K562 treated with DMSO at 1 percent for 48 hours (cell line): ENCODE measurements around the gene RNF125. TPM values are rescaled to one million over a fixed set of nuclear protein-coding genes. Genes with fewer than 3 reads are reported as not detected.

Experiments used
- total RNA-seq: library from RNA; unstranded; fragments of 300-600 nt; gene quantifications from 2 replicates; pipeline ENCODE4 v1.2.3, GENCODE V29; 2022; ENCODE audit warnings: low replicate concordance; ENCODE audit errors: extremely low read depth

Gene RNF125
- total RNA-seq: not detected in 2 replicates

DNA sequence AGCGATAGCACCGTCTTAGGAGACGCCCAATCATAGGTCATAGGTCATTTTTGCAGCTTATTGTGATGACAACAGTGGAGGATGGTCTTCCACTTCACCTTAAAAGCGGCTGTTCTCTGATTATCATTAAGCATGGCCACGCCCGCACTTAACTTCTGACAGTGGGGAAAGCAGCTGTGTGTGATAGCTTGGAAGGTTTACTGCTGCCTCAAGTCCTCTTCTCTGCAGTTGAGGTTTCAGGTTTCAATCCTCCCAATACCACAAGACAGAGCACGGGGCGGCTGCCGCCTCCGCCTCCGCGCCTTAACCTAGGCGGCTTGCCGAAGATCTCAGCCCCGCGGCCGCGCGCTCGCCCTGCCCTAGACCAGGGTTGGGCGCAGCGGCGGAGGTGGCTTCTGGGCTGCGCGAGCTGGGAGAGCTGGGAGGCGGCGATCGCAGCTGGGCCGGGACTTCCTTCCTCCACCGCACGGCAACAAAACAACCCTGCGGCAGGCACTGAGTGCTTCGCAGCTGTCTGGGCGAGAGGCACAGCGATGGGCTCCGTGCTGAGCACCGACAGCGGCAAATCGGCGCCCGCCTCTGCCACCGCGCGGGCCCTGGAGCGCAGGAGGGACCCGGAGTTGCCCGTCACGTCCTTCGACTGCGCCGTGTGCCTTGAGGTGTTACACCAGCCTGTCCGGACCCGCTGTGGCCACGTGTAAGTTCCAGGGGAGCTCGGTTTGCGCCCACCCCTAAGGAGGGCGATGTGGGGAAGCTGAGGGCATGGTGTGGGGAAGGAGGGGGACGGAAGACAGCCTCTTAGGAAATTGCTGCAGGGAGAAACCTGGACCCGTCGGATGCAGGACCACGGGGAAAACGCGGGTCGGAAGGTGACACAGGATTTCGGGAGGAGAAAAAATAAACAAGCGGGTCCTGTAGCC is at the start of gene RNF125:
RNF125 (plus strand) TSS at position 495 of the 920 bp plus-strand sequence; CDS start at position 534, 39 bp downstream.

DNA sequence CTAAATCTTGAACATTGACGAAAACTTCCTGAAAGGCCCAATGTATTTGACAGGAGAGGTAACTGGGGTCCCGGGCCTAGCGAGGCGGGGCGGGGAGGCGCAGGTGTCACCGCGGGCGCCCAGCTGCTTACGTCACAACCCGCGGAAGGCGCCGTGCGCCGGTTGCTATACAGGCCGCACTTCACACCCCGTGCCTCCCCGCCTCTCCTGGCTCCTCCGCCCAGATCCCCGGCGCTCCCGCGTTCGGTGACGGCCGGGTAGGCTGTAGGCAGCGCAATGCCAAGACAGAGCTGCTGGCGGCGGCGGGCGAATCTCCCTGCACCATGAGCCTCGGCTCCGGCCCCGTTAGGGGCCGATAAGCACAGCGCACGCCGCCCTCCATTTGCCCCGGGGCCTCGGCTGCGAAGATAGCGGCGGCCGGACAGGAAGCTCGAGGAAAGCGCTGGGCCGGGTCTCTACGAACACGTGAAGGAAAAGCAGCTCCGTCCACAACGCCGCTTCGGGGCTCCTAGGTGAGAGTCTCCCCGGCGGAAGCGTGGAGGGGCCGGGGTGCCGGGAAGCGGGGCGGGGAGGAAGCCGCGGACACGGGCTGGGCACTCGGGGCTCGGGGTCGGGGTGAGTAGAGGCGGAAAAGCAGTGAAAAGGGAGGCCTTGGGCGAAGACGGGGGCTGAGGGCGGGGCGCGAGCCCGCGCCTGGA is 73.2 kb downstream of the RNF125 start, which contains the start of gene RNF138:
RNF138 (plus strand) TSS at position 151 of the 698 bp plus-strand sequence. CDS start 903 bp downstream, outside the sequence.

Other genes with a start within 250 kb of the RNF125 start
- not detected in 2 replicates for gene TRAPPC8, start 75.7 kb upstream of the RNF125 start, total RNA-seq
- not detected in 2 replicates for gene RNF138, start 73.0 kb downstream of the RNF125 start, total RNA-seq
- gene MEP1B, start 171.2 kb downstream of the RNF125 start, total RNA-seq: not detected in 2 replicates